HEK293 (cell line): ENCODE results near the gene SPRED2.
A peak's percentile ranks its signal among the peaks of the same experiment; 100 is the strongest.

ENCODE experiments used
- CTCF ChIA-PET: fragments of 350-600 bp; formaldehyde crosslinking; extraction: SDS; loops from one replicate; lab custom pipeline; 2021; ENCODE audit warnings: antibody characterized with exemption; lab: Yijun Ruan, JAX
- POLR2A ChIA-PET: fragments of 300-600 bp; formaldehyde crosslinking; extraction: SDS; loops from one replicate; lab custom pipeline; 2020; ENCODE audit warnings: antibody characterized with exemption, inconsistent platforms; lab: Yijun Ruan, JAX
- H3K27ac ChIP-seq: fragments of 200-500 bp; sonication (Bioruptor generic); 2 replicates; pipeline ENCODE4 v1.5.1; 2014; ENCODE audit warnings: low read depth, low read length, control low read depth, inconsistent platforms; ENCODE audit errors: extremely low read depth
- H3K36me3 ChIP-seq, 2 experiments: fragments of 200-500 bp in 1 of 2; sonication (Bioruptor generic) in 1 of 2; 1 replicate in 1 of 2; 2 replicates in 1 of 2; pipeline ENCODE4 v1.5.1; 2014 to 2017; ENCODE audit warnings: inconsistent platforms in 2 of 2, low read length in 2 of 2; ENCODE audit not compliant: control insufficient read depth in 2 of 2, insufficient read depth in 1 of 2
- H3K4me1 ChIP-seq: fragments of 200-500 bp; sonication (Bioruptor generic); 2 replicates; pipeline ENCODE4 v1.5.1; 2014; ENCODE audit warnings: mild to moderate bottlenecking, low read length, inconsistent platforms; ENCODE audit not compliant: control insufficient read depth, insufficient read depth
- H3K4me3 ChIP-seq: 2 replicates; pipeline ENCODE4 v1.5.1; 2011; ENCODE audit warnings: low read depth, mild to moderate bottlenecking, control low read depth, low read length, moderate library complexity
- H3K9me3 ChIP-seq: fragments of 200-500 bp; sonication (Bioruptor generic); 2 replicates; pipeline ENCODE4 v1.5.1; 2014; ENCODE audit warnings: low read depth, low read length, inconsistent platforms; ENCODE audit not compliant: control insufficient read depth, insufficient read depth
- EGR2 ChIP-seq: fragments of 450-650 bp; formaldehyde crosslinking; IDR thresholded peaks from 2 replicates; pipeline ENCODE4 v1.5.1; 2016; ENCODE audit warnings: low read depth, missing biosample characterization, missing genetic modification characterization
- MZF1 ChIP-seq: fragments of 450-650 bp; formaldehyde crosslinking; IDR thresholded peaks from 2 replicates; pipeline ENCODE4 v1.5.1; 2017; ENCODE audit warnings: missing biosample characterization, missing genetic modification characterization, borderline replicate concordance
- ZBTB48 ChIP-seq: fragments of 450-650 bp; formaldehyde crosslinking; IDR thresholded peaks from 2 replicates; pipeline ENCODE4 v1.5.1; 2016; ENCODE audit warnings: missing biosample characterization, missing genetic modification characterization
- ZFHX2 ChIP-seq: fragments of 450-650 bp; formaldehyde crosslinking; conservative IDR thresholded peaks from 2 replicates; pipeline ENCODE4 v1.5.1; 2016; ENCODE audit warnings: missing biosample characterization, missing genetic modification characterization
- ZFP41 ChIP-seq: fragments of 450-650 bp; formaldehyde crosslinking; IDR thresholded peaks from 2 replicates; pipeline ENCODE4 v1.5.1; 2016; ENCODE audit warnings: missing biosample characterization, missing genetic modification characterization, borderline replicate concordance
- ZFP69B ChIP-seq: fragments of 450-650 bp; formaldehyde crosslinking; IDR thresholded peaks from 2 replicates; pipeline ENCODE4 v1.5.1; 2016; ENCODE audit warnings: missing biosample characterization, missing genetic modification characterization
- ZNF202 ChIP-seq: fragments of 450-650 bp; formaldehyde crosslinking; IDR thresholded peaks from 2 replicates; pipeline ENCODE4 v1.5.1; 2016; ENCODE audit warnings: missing biosample characterization, missing genetic modification characterization, borderline replicate concordance
- ZNF248 ChIP-seq: fragments of 450-650 bp; formaldehyde crosslinking; IDR thresholded peaks from 2 replicates; pipeline ENCODE4 v1.5.1; 2017; ENCODE audit warnings: missing biosample characterization, missing genetic modification characterization
- ZNF266 ChIP-seq: fragments of 450-650 bp; formaldehyde crosslinking; IDR thresholded peaks from 2 replicates; pipeline ENCODE4 v1.5.1; 2016; ENCODE audit warnings: missing biosample characterization, missing genetic modification characterization, low read depth
- ZNF510 ChIP-seq: fragments of 450-650 bp; formaldehyde crosslinking; IDR thresholded peaks from 2 replicates; pipeline ENCODE4 v1.5.1; 2018; ENCODE audit warnings: mild to moderate bottlenecking, missing genetic modification characterization, missing biosample characterization; ENCODE audit not compliant: insufficient replicate concordance
- ZSCAN23 ChIP-seq: fragments of 450-650 bp; formaldehyde crosslinking; IDR thresholded peaks from 2 replicates; pipeline ENCODE4 v1.5.1; 2016; ENCODE audit warnings: missing biosample characterization, missing genetic modification characterization
- TF ChIP-seq, protein P1 (sequence below): fragments of 450-650 bp; formaldehyde crosslinking; IDR thresholded peaks from 2 replicates; pipeline ENCODE4 v1.5.1; 2016; ENCODE audit warnings: missing biosample characterization, missing genetic modification characterization
- TF ChIP-seq, protein P2 (sequence below): fragments of 450-650 bp; formaldehyde crosslinking; IDR thresholded peaks from 2 replicates; pipeline ENCODE4 v1.5.1; 2016; ENCODE audit warnings: missing biosample characterization, missing genetic modification characterization

Gene SPRED2

DNA sequence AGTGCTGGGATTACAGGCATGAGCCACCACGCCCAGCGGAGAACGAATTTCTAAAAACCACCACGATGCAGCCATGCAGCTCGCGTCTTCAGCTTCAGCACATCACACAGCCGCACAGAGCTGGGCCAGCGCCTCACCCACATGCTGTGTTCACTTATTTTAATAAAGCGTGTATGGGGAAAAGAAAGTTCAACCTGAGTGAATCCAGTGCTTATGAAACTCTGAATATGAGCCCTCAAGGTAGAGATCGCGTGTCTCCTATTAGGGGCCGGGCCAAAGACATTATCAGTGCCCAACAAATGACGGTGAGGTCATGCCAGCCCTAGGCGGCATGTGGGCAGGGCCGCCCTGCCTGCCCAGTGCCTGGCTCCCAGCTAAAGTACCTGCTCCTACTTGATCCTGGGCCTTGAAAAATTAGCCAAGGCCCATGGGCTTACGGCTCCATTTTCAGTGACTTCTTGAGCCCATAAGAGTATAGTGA, 44.3 kb downstream of the SPRED2 start:
- H3K36me3 ChIP-seq = no peaks in the 10 kb centered on the region
- H3K4me3 ChIP-seq = no peak overlapping the region
- no peak for TF ChIP-seq ZNF510 (tag by site-specific recombination)
- TF ChIP-seq ZNF248 (tag by site-specific recombination) = no peak
- peak; percentile 49; the same call in 1 of the 2 replicates for TF ChIP-seq ZBTB48
- no peak for TF ChIP-seq ZFP69B (tag by site-specific recombination)
- no peak for TF ChIP-seq ZNF202 (tag by site-specific recombination)
- no peak overlapping the region for H3K27ac ChIP-seq
- H3K4me1 ChIP-seq = peaks cover 14% of the 10 kb centered on the region
- ChIA-PET POLR2A (no interaction called here), CTCF (no interaction called here)
- no peaks in the 10 kb centered on the region for H3K9me3 ChIP-seq

DNA sequence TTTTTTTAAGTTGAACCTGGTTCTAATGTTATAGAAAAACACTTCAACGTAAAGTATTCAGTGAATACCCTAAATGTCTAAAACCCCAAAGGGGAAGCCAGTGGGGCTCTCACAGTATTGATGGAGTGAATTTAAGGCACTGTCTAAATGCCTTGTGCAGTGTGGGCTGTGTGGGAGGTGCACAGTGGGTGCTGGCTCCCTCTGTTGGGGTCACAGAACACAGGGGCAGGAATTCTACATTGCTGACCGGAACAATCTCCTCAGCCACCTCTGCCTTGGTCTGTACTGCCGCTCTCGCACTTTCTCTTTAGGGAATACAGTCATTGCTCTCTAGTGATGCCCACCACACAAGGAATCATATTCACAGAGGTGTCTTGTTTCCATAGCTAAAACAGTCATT, 45.4 kb downstream of the SPRED2 start:
- Histone ChIP-seq H3K27ac (no peak overlapping the region), H3K4me3 (no peak overlapping the region), H3K4me1 (peaks cover 15% of the 10 kb centered on the region), H3K9me3 (no peaks in the 10 kb centered on the region), H3K36me3 (no peaks in the 10 kb centered on the region)
- ChIA-PET CTCF (interaction anchor here (0.7 to 1.6 kb wide), 5 partner anchors 21 to 902 kb away, joined by 3 to 4 read pairs (median 3); no protein-coding TSS in a partner anchor), POLR2A (no interaction called here)
- no peak for TF ChIP-seq ZNF248 (tag by site-specific recombination)
- peak; percentile 35; the same call in 1 of the 2 replicates for TF ChIP-seq ZFHX2
- no peak for TF ChIP-seq ZSCAN23 (tag by site-specific recombination)
- 0 out of 2 replicates have a peak, but pooled peaks have one; percentile 17 for TF ChIP-seq EGR2 (tag by site-specific recombination)
- TF ChIP-seq, protein P1, sequence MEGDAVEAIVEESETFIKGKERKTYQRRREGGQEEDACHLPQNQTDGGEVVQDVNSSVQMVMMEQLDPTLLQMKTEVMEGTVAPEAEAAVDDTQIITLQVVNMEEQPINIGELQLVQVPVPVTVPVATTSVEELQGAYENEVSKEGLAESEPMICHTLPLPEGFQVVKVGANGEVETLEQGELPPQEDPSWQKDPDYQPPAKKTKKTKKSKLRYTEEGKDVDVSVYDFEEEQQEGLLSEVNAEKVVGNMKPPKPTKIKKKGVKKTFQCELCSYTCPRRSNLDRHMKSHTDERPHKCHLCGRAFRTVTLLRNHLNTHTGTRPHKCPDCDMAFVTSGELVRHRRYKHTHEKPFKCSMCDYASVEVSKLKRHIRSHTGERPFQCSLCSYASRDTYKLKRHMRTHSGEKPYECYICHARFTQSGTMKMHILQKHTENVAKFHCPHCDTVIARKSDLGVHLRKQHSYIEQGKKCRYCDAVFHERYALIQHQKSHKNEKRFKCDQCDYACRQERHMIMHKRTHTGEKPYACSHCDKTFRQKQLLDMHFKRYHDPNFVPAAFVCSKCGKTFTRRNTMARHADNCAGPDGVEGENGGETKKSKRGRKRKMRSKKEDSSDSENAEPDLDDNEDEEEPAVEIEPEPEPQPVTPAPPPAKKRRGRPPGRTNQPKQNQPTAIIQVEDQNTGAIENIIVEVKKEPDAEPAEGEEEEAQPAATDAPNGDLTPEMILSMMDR (tag by site-specific recombination) = peak; percentile 28; the same call in 1 of the 2 replicates
- no peak for TF ChIP-seq ZNF266
- TF ChIP-seq MZF1 (tag by site-specific recombination) = no peak

DNA sequence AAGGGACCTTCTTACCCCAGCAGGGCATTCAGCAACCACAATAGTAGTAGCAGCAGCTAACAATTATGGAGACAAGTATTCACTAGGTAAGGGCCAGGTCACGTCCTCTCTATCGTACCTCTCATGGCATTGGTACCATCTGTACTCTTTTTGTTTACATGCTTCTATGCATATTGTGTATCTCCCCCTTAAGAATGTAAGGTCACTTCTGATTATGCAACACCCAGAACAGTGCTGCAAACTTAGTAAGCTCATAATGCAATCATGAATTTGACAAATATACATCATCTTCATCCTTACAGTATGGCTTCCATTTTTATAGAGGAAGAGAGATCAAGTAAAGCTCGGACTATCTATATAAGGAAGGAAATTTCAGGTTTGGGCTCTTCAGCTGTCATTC, 46.1 kb downstream of the SPRED2 start:
- H3K36me3 ChIP-seq = no peaks in the 10 kb centered on the region
- TF ChIP-seq ZFP41 (tag by site-specific recombination) (no peak), ZFP69B (tag by site-specific recombination) (peak; percentile 49; the same call in 1 of the 2 replicates)
- TF ChIP-seq, protein P2, sequence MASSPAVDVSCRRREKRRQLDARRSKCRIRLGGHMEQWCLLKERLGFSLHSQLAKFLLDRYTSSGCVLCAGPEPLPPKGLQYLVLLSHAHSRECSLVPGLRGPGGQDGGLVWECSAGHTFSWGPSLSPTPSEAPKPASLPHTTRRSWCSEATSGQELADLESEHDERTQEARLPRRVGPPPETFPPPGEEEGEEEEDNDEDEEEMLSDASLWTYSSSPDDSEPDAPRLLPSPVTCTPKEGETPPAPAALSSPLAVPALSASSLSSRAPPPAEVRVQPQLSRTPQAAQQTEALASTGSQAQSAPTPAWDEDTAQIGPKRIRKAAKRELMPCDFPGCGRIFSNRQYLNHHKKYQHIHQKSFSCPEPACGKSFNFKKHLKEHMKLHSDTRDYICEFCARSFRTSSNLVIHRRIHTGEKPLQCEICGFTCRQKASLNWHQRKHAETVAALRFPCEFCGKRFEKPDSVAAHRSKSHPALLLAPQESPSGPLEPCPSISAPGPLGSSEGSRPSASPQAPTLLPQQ (tag by site-specific recombination) = peak; percentile 61
- POLR2A ChIA-PET = no interaction called here
- peaks cover 12% of the 10 kb centered on the region for H3K4me1 ChIP-seq
- no peak overlapping the region for H3K27ac ChIP-seq
- H3K9me3 ChIP-seq = no peaks in the 10 kb centered on the region
- CTCF ChIA-PET = interaction anchor here (0.6 to 1.6 kb wide), 5 partner anchors 29 to 140 kb away, joined by 3 to 4 read pairs (median 3); no protein-coding TSS in a partner anchor
- no peak overlapping the region for H3K4me3 ChIP-seq
